ENCODE measurements around the gene RAB33B.

DNA sequence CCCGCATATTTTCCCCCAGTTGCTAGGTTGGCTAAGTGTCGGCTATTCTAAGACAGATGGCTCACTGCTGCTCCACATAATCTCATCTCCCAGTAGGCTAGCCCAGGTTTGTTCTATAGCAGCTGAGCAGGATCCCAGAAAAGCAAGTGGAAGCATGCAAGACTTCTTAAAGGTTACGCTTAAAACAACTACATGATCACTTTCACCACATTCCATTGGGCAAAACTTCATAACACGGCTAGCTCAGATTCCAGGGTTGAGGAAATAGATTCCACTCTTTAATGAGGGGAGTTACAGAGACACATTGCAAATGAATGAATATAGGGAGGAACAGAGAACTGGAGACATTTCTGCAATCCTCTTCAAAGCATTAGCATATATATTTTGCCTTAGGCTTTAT lies 12.9 kb upstream of the RAB33B start:
- TF ChIP-seq, protein P1, sequence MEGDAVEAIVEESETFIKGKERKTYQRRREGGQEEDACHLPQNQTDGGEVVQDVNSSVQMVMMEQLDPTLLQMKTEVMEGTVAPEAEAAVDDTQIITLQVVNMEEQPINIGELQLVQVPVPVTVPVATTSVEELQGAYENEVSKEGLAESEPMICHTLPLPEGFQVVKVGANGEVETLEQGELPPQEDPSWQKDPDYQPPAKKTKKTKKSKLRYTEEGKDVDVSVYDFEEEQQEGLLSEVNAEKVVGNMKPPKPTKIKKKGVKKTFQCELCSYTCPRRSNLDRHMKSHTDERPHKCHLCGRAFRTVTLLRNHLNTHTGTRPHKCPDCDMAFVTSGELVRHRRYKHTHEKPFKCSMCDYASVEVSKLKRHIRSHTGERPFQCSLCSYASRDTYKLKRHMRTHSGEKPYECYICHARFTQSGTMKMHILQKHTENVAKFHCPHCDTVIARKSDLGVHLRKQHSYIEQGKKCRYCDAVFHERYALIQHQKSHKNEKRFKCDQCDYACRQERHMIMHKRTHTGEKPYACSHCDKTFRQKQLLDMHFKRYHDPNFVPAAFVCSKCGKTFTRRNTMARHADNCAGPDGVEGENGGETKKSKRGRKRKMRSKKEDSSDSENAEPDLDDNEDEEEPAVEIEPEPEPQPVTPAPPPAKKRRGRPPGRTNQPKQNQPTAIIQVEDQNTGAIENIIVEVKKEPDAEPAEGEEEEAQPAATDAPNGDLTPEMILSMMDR (IDR thresholded peaks at IDR 0.05; ENCODE audit: low read depth, low read length, poor library complexity, severe bottlenecking), result no peak
- no peak for TF ChIP-seq EZH2phosphoT487 (IDR thresholded peaks at IDR 0.05; ENCODE audit: borderline replicate concordance, low read length)

Data from DOHH2 (cell line).